HepG2 (cell line): ENCODE measurements around the gene OXLD1. TPM values are rescaled to one million over a fixed set of nuclear protein-coding genes. Genes with fewer than 3 reads are reported as not detected.

Experiments used
- KDM5B ChIP-seq: sonication (generic); formaldehyde crosslinking; IDR thresholded peaks from 2 replicates; pipeline ENCODE4 v1.4.0; 2020; ENCODE audit warnings: missing genetic modification reagents, mild to moderate bottlenecking, borderline replicate concordance
- PRMT3 ChIP-seq: sonication (generic); formaldehyde crosslinking; IDR thresholded peaks from 2 replicates; pipeline ENCODE4 v1.8.1; 2022; ENCODE audit warnings: low read depth, mild to moderate bottlenecking, moderate library complexity, missing genetic modification reagents, borderline replicate concordance
- ZNF333 ChIP-seq: sonication (generic); formaldehyde crosslinking; IDR thresholded peaks from 2 replicates; pipeline ENCODE4 v1.4.0; 2020; ENCODE audit warnings: mild to moderate bottlenecking, missing genetic modification reagents, borderline replicate concordance
- ZNF33B ChIP-seq: sonication (generic); formaldehyde crosslinking; IDR thresholded peaks from 2 replicates; pipeline ENCODE4 v1.5.1; 2020; ENCODE audit warnings: mild to moderate bottlenecking, missing genetic modification reagents
- polyA plus RNA-seq, 8 experiments: library from polyadenylated mRNA; depleted of rRNA in 3 of 8; stranded (reverse) in 7 of 8; unstranded in 1 of 8; fragments of >200 nt; fragmentation: Illumina TruSeq in 4 of 8; extraction: Trizol in 4 of 8; gene quantifications; 2 replicates each; pipeline versions ENCODE4 v1.2.1 to v1.2.3, GENCODE V29; 2011 to 2016; ENCODE audit warnings: low read depth in 4 of 8, missing spikeins in 1 of 8, mixed read lengths in 1 of 8; ENCODE audit not compliant: insufficient read depth in 1 of 8
- total RNA-seq, 5 experiments: library from RNA; depleted of rRNA; stranded (reverse); fragments of >200 nt; fragmentation: Illumina TruSeq; extraction: Trizol; gene quantifications; 2 replicates each; pipeline ENCODE4 v1.2.3, GENCODE V29; 2016; ENCODE audit warnings: low read depth in 1 of 5
- TF ChIP-seq, protein P1 (sequence below): sonication (generic); formaldehyde crosslinking; IDR thresholded peaks from 2 replicates; pipeline ENCODE4 v1.4.0; 2020; ENCODE audit warnings: missing genetic modification reagents
- TF ChIP-seq, protein P2 (sequence below): IDR thresholded peaks from 2 replicates; pipeline ENCODE4 v1.6.1; 2018; ENCODE audit warnings: missing genetic modification reagents
- TF ChIP-seq, protein P3 (sequence below): sonication (generic); formaldehyde crosslinking; IDR thresholded peaks from 2 replicates; pipeline ENCODE4 v1.5.0; 2020; ENCODE audit warnings: mild to moderate bottlenecking, missing genetic modification reagents
- TF ChIP-seq, protein P4 (sequence below): sonication (generic); formaldehyde crosslinking; IDR thresholded peaks from 2 replicates; pipeline ENCODE4 v1.5.0; 2020; ENCODE audit warnings: mild to moderate bottlenecking, missing genetic modification reagents
- TF ChIP-seq, protein P5 (sequence below): sonication (generic); formaldehyde crosslinking; IDR thresholded peaks from 2 replicates; pipeline ENCODE4 v1.4.0; 2020; ENCODE audit warnings: missing genetic modification reagents

The OXLD1 gene
- total and polyA plus RNA-seq, 2 of the 13 experiments (the other 11 are each of a cell fraction or from before 2014, with no cell fraction given) = 27.1 to 37.5 TPM

DNA sequence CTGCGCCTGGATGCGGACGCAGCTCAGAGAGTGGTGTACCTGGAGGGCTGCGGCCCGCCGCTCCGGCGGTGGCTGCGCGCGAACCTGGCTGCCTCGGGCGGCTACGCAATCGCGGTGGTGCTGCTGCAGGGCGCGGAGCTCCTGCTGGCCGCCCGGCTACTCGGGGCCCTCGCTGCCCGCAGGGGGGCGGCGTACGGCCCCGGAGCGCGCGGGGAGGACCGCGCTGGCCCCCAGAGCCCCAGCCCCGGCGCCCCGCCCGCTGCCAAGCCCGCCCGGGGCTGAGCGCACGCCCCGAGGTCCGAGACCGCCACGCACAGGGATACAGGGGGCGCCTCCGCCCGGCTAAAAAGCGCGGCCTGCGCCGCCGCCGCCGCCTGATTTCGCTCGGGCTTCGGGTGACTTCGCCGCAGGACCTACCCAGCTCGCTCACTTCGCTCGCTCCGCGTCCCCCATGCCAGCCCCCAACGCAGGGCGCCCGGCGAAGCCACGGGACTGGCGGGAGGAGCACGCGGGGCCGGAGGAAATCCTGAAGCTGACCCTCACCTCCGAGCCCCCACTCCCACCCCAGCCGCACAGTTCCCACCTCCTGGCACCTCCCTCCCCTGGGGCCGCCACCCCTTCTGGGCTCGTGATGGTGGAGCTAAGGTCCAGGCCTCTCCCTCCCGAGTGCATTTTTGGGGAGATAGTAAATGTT is 18.2 kb downstream of the OXLD1 start (continued):
- TF ChIP-seq, protein P1, sequence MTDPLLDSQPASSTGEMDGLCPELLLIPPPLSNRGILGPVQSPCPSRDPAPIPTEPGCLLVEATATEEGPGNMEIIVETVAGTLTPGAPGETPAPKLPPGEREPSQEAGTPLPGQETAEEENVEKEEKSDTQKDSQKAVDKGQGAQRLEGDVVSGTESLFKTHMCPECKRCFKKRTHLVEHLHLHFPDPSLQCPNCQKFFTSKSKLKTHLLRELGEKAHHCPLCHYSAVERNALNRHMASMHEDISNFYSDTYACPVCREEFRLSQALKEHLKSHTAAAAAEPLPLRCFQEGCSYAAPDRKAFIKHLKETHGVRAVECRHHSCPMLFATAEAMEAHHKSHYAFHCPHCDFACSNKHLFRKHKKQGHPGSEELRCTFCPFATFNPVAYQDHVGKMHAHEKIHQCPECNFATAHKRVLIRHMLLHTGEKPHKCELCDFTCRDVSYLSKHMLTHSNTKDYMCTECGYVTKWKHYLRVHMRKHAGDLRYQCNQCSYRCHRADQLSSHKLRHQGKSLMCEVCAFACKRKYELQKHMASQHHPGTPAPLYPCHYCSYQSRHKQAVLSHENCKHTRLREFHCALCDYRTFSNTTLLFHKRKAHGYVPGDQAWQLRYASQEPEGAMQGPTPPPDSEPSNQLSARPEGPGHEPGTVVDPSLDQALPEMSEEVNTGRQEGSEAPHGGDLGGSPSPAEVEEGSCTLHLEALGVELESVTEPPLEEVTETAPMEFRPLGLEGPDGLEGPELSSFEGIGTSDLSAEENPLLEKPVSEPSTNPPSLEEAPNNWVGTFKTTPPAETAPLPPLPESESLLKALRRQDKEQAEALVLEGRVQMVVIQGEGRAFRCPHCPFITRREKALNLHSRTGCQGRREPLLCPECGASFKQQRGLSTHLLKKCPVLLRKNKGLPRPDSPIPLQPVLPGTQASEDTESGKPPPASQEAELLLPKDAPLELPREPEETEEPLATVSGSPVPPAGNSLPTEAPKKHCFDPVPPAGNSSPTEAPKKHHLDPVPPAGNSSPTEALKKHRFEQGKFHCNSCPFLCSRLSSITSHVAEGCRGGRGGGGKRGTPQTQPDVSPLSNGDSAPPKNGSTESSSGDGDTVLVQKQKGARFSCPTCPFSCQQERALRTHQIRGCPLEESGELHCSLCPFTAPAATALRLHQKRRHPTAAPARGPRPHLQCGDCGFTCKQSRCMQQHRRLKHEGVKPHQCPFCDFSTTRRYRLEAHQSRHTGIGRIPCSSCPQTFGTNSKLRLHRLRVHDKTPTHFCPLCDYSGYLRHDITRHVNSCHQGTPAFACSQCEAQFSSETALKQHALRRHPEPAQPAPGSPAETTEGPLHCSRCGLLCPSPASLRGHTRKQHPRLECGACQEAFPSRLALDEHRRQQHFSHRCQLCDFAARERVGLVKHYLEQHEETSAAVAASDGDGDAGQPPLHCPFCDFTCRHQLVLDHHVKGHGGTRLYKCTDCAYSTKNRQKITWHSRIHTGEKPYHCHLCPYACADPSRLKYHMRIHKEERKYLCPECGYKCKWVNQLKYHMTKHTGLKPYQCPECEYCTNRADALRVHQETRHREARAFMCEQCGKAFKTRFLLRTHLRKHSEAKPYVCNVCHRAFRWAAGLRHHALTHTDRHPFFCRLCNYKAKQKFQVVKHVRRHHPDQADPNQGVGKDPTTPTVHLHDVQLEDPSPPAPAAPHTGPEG (CRISPR knock-in tag) = no peak
- TF ChIP-seq KDM5B (CRISPR knock-in tag) (no peak), ZNF33B (CRISPR knock-in tag) (no peak), ZNF333 (no peak), PRMT3 (CRISPR knock-in tag) (no peak)
- TF ChIP-seq, protein P2, sequence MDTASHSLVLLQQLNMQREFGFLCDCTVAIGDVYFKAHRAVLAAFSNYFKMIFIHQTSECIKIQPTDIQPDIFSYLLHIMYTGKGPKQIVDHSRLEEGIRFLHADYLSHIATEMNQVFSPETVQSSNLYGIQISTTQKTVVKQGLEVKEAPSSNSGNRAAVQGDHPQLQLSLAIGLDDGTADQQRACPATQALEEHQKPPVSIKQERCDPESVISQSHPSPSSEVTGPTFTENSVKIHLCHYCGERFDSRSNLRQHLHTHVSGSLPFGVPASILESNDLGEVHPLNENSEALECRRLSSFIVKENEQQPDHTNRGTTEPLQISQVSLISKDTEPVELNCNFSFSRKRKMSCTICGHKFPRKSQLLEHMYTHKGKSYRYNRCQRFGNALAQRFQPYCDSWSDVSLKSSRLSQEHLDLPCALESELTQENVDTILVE = no peak
- TF ChIP-seq, protein P3, sequence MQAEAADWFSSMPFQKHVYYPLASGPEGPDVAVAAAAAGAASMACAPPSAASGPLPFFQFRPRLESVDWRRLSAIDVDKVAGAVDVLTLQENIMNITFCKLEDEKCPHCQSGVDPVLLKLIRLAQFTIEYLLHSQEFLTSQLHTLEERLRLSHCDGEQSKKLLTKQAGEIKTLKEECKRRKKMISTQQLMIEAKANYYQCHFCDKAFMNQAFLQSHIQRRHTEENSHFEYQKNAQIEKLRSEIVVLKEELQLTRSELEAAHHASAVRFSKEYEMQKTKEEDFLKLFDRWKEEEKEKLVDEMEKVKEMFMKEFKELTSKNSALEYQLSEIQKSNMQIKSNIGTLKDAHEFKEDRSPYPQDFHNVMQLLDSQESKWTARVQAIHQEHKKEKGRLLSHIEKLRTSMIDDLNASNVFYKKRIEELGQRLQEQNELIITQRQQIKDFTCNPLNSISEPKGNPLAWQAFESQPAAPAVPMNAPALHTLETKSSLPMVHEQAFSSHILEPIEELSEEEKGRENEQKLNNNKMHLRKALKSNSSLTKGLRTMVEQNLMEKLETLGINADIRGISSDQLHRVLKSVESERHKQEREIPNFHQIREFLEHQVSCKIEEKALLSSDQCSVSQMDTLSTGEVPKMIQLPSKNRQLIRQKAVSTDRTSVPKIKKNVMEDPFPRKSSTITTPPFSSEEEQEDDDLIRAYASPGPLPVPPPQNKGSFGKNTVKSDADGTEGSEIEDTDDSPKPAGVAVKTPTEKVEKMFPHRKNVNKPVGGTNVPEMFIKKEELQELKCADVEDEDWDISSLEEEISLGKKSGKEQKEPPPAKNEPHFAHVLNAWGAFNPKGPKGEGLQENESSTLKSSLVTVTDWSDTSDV (CRISPR knock-in tag) = no peak
- TF ChIP-seq, protein P4, sequence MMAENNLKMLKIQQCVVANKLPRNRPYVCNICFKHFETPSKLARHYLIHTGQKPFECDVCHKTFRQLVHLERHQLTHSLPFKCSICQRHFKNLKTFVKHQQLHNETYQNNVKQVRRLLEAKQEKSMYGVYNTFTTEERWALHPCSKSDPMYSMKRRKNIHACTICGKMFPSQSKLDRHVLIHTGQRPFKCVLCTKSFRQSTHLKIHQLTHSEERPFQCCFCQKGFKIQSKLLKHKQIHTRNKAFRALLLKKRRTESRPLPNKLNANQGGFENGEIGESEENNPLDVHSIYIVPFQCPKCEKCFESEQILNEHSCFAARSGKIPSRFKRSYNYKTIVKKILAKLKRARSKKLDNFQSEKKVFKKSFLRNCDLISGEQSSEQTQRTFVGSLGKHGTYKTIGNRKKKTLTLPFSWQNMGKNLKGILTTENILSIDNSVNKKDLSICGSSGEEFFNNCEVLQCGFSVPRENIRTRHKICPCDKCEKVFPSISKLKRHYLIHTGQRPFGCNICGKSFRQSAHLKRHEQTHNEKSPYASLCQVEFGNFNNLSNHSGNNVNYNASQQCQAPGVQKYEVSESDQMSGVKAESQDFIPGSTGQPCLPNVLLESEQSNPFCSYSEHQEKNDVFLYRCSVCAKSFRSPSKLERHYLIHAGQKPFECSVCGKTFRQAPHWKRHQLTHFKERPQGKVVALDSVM = no peak
- TF ChIP-seq, protein P5, sequence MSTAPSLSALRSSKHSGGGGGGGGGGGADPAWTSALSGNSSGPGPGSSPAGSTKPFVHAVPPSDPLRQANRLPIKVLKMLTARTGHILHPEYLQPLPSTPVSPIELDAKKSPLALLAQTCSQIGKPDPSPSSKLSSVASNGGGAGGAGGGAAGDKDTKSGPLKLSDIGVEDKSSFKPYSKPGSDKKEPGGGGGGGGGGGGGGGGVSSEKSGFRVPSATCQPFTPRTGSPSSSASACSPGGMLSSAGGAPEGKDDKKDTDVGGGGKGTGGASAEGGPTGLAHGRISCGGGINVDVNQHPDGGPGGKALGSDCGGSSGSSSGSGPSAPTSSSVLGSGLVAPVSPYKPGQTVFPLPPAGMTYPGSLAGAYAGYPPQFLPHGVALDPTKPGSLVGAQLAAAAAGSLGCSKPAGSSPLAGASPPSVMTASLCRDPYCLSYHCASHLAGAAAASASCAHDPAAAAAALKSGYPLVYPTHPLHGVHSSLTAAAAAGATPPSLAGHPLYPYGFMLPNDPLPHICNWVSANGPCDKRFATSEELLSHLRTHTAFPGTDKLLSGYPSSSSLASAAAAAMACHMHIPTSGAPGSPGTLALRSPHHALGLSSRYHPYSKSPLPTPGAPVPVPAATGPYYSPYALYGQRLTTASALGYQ (CRISPR knock-in tag) = no peak
